ENCODE measurements around the gene ZNRF1.

The ZNRF1 gene

GRCh38 chr16:75092777-75093176 is 94.0 kb downstream of the ZNRF1 start:
- no peak for DNase-seq (ENCODE audit: low read depth)
- no peak overlapping the region for H3K4me3 ChIP-seq (ENCODE audit: low read depth, low read length)
- TF ChIP-seq, protein P1, sequence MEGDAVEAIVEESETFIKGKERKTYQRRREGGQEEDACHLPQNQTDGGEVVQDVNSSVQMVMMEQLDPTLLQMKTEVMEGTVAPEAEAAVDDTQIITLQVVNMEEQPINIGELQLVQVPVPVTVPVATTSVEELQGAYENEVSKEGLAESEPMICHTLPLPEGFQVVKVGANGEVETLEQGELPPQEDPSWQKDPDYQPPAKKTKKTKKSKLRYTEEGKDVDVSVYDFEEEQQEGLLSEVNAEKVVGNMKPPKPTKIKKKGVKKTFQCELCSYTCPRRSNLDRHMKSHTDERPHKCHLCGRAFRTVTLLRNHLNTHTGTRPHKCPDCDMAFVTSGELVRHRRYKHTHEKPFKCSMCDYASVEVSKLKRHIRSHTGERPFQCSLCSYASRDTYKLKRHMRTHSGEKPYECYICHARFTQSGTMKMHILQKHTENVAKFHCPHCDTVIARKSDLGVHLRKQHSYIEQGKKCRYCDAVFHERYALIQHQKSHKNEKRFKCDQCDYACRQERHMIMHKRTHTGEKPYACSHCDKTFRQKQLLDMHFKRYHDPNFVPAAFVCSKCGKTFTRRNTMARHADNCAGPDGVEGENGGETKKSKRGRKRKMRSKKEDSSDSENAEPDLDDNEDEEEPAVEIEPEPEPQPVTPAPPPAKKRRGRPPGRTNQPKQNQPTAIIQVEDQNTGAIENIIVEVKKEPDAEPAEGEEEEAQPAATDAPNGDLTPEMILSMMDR (IDR thresholded peaks at IDR 0.05; ENCODE audit: control insufficient read depth, extremely low read depth, insufficient read depth) = no peak

DNA sequence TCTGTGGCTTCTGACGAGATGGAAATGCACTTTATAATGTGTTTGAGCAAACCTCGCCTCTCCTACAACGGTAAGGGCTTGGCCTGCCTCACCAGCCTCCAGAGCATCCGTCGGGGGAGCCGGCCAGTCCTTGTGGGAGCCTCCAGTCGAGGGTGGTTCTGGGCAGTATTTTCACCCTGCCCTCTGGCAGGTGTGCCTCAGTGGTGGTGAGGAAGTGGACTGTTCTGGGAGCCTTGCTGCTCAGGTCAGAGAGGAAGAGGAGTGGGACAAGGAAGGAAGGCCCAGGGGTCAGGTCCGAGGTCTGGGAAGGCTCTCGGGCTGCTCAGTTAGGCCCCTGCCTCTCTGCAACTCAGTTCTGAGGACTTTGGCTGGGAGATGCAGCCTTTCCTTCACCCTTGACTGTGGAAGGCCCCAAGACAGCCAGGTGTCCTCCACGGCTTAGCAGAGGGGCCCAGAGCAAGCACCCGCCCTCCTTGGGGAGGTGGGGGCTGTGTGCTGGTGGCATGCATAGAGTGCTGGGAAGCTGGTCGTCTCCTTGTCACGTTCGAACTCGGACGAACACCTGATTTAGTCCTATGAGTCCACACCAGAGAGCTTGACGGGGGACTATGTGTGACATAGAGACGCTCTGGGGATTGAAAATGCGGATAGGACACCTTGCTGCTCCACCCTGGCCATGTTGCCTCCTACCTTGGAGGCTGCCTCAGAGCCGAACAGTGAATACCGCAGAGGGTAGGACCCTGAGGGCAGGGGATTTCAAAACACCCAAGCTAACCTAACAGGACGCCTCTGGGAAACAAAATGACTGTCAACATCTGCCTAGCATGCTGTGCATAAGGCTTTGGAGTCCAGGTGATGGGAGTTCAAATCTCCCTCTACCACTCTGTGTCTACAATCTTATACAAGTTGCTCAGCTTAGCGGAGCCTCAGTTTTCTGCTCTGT is 95.0 kb downstream of the ZNRF1 start:
- TF ChIP-seq, protein P1 (IDR thresholded peaks at IDR 0.05; ENCODE audit: control insufficient read depth, extremely low read depth, insufficient read depth) = no peak
- no peak overlapping the region for H3K4me3 ChIP-seq (ENCODE audit: low read depth, low read length)
- DNase-seq (ENCODE audit: low read depth) = no peak

- TF ChIP-seq, protein P1 (IDR thresholded peaks at IDR 0.05; ENCODE audit: control insufficient read depth, extremely low read depth, insufficient read depth) = no peak
- H3K4me3 ChIP-seq (ENCODE audit: low read depth, low read length) = no peak overlapping the region
- no peak for DNase-seq (ENCODE audit: low read depth)
These were observed 96.4 kb downstream of the ZNRF1 start for GRCh38 chr16:75095204-75095621.

- peak; percentile 94 for DNase-seq (ENCODE audit: low read depth)
- TF ChIP-seq, protein P1 (IDR thresholded peaks at IDR 0.05; ENCODE audit: control insufficient read depth, extremely low read depth, insufficient read depth) = peak; percentile 53
- H3K4me3 ChIP-seq (ENCODE audit: low read depth, low read length) = peak overlapping the region; percentile 1; the same call in 1 of the 2 replicates
These were observed 97.8 kb downstream of the ZNRF1 start for GRCh38 chr16:75096656-75097055.

DNA sequence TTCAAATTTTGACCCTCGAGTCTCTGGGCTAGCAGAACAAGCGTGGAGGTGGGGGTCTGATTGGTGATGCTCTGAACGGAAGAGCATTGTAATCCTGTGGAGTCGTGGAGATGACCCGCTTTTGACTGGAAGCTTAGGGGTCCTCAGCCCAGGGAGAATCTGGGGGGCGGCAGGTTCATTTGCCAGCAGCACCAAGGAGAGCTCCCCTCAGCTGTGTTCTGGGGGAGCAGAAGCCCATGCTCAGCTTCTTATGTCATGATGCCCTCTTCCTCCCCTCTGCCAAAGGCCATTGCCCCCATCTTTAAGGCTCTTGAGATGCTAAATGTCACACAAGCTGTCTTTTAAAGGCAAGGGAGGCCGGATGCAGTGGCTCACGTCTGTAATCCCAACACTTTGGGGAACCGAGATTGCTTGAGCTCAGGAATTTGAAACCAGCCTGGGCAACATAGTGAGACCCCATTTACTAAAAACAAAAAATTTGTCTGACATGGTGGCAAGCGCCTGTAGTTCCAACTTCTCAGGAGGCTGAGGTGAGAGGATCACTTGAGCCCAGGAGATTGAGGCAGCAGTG is 98.5 kb downstream of the ZNRF1 start:
- DNase-seq (ENCODE audit: low read depth) = no peak
- H3K4me3 ChIP-seq (ENCODE audit: low read depth, low read length) = no peak overlapping the region
- TF ChIP-seq, protein P1 (IDR thresholded peaks at IDR 0.05; ENCODE audit: control insufficient read depth, extremely low read depth, insufficient read depth) = no peak

GRCh38 chr16:75097941-75098901 is 99.4 kb downstream of the ZNRF1 start:
- DNase-seq (ENCODE audit: low read depth) = no peak

More at GRCh38 chr16:75097941-75098901, 99.4 kb downstream of the ZNRF1 start:
- TF ChIP-seq, protein P1 (IDR thresholded peaks at IDR 0.05; ENCODE audit: control insufficient read depth, extremely low read depth, insufficient read depth) = no peak
- H3K4me3 ChIP-seq (ENCODE audit: low read depth, low read length) = no peak overlapping the region

Measured in LNCaP clone FGC (cell line).